Measurements from ENCODE around the gene CLDN9. TPM values are rescaled to one million over a fixed set of nuclear protein-coding genes. Genes with fewer than 3 reads are reported as not detected.

Gene CLDN9
- total RNA-seq, 2 donors from 2014 or later = 4.7 to 11.2 TPM

GRCh38 chr16:2968738-2969544 lies 43.8 kb upstream of the CLDN9 start, which contains the start of gene PAQR4:
PAQR4 (plus strand) TSS chr16:2969348; CDS start chr16:2969675, 327 bp downstream.
- WGBS, 2 donors = 3 to 15% methylated on average over 16 to 86 of the region's 98 CpGs

GRCh38 chr16:2969545-2970521 lies 42.9 kb upstream of the CLDN9 start:
- DNase-seq (peak; percentile 71 to 85 (median 82)), ATAC-seq (peak; percentile 45)
- H3K4me3 ChIP-seq = peak overlapping the region; percentile 62 to 64
- peak overlapping the region; percentile 30 to 73 (median 66) for H3K27ac ChIP-seq
- no peaks in the 10 kb centered on the region for H3K9me3 ChIP-seq
- peaks cover 48% of the 10 kb centered on the region for H3K4me1 ChIP-seq
- H3K36me3 ChIP-seq (replicated peaks in 1 of 2; ENCODE audit: insufficient read depth in 1 of 2, low read depth in 2 of 2) = no peaks in the 10 kb centered on the region
- WGBS, 2 donors = 0 to 2% methylated on average over 4 to 67 of the region's 83 CpGs
- intact Hi-C loops (cut with DNase I) = no loop called here
- H3K27me3 ChIP-seq = peaks cover 3 to 28% of the 10 kb centered on the region in 2 donors
- peak; percentile 19 to 68 (median 54) for TF ChIP-seq CTCF (IDR thresholded peaks at IDR 0.05)
- peak in 1 of 3 donors; percentile 35 for TF ChIP-seq POLR2A (IDR thresholded peaks at IDR 0.05)

More at GRCh38 chr16:2968738-2969544, 43.8 kb upstream of the CLDN9 start, which contains the start of gene PAQR4:
- Histone ChIP-seq H3K4me1 (peaks cover 57% of the 10 kb centered on the region), H3K4me3 (peak within 1 kb of the TSS; percentile 62 to 64), H3K9me3 (no peaks in the 10 kb centered on the region), H3K27me3 (peaks cover 4 to 37% of the 10 kb centered on the region in 2 donors), H3K36me3 (replicated peaks in 1 of 2; ENCODE audit: insufficient read depth in 1 of 2, low read depth in 2 of 2) (no peaks in the 10 kb centered on the region), H3K27ac (peak within 1 kb of the TSS; percentile 30 to 73 (median 66))
- DNase-seq = peak; percentile 89 to 93 (median 90)
- peak; percentile 89 for ATAC-seq
- intact Hi-C loops (cut with DNase I) = no loop called here
- TF ChIP-seq CTCF (IDR thresholded peaks at IDR 0.05) = peak in 1 of 7 experiments; percentile 30
- TF ChIP-seq POLR2A (IDR thresholded peaks at IDR 0.05) = peak in 2 of 3 donors; percentile 24 to 56

GRCh38 chr16:2970563-2970962 lies 42.2 kb upstream of the CLDN9 start:
- no peak for DNase-seq
- TF ChIP-seq CTCF (IDR thresholded peaks at IDR 0.05) = no peak
- TF ChIP-seq POLR2A (IDR thresholded peaks at IDR 0.05) = no peak
- WGBS, 2 donors = 79 to 83% methylated on average over 5 to 6 of the region's 6 CpGs
- H3K27ac ChIP-seq = peak overlapping the region in 3 of 4 donors; percentile 66 to 73 (median 66)
- no peak for ATAC-seq
- H3K9me3 ChIP-seq = no peaks in the 10 kb centered on the region
- H3K27me3 ChIP-seq = peaks cover 0 to 22% of the 10 kb centered on the region in 2 donors
- peaks cover 41% of the 10 kb centered on the region for H3K4me1 ChIP-seq
- no peak overlapping the region for H3K4me3 ChIP-seq
- H3K36me3 ChIP-seq (replicated peaks in 1 of 2; ENCODE audit: insufficient read depth in 1 of 2, low read depth in 2 of 2) = no peaks in the 10 kb centered on the region
- intact Hi-C loops (cut with DNase I) = no loop called here

GRCh38 chr16:2971134-2971984 lies 41.4 kb upstream of the CLDN9 start:
- Histone ChIP-seq H3K27ac (no peak overlapping the region), H3K4me1 (peaks cover 47% of the 10 kb centered on the region), H3K4me3 (no peak overlapping the region), H3K27me3 (peaks cover 0 to 20% of the 10 kb centered on the region in 2 donors), H3K36me3 (replicated peaks in 1 of 2; ENCODE audit: insufficient read depth in 1 of 2, low read depth in 2 of 2) (no peaks in the 10 kb centered on the region), H3K9me3 (no peaks in the 10 kb centered on the region)
- intact Hi-C loops (cut with DNase I) = no loop called here
- ATAC-seq (no peak), DNase-seq (no peak)
- TF ChIP-seq POLR2A (IDR thresholded peaks at IDR 0.05) = no peak
- no peak for TF ChIP-seq CTCF (IDR thresholded peaks at IDR 0.05)
- WGBS, 2 donors = 96 to 98% methylated on average over 8 to 27 of the region's 35 CpGs
